Fibroblast of peridontal ligament (primary cell): ENCODE measurements around the gene NUS1.
"Not testable (repeated sequence)": the region's sequence is repeated elsewhere in the genome, so short reads cannot be mapped to it uniquely, and the experiment has no call there.

Experiments used
- DNase-seq: peaks from one replicate; pipeline ENCODE4 v3.0.0-alpha.2; 2010; ENCODE audit errors: extremely low read depth

The NUS1 gene

GRCh38 chr6:117711369-117711768, 36.1 kb downstream of the NUS1 start:
- no peak for DNase-seq

- DNase-seq, result no peak
These were observed 43.6 kb downstream of the NUS1 start for GRCh38 chr6:117718895-117719294.

GRCh38 chr6:117721520-117721919, 46.3 kb downstream of the NUS1 start:
- not testable (repeated sequence) for DNase-seq

GRCh38 chr6:117728626-117729025, 53.4 kb downstream of the NUS1 start:
- no peak for DNase-seq

GRCh38 chr6:117729613-117730012, 54.3 kb downstream of the NUS1 start:
- no peak for DNase-seq

DNA sequence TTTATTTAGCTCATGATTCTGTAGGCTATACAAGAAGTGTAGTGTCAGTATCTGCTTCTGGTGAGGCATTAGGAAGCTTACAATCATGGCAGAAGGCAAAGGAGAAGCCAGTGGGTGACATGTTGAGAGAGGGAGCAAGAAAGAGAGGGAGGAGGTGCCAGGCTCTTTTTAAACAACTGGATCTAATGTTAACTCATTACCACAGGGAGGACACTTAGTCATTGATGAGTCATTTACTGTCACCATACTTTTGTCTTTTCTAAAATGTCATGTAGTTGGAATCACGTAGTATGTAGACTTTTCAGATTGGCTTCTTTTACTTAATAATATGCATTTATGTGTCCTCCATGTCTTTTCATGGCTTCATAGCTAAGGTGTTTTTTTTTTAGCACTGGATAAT, 58.1 kb downstream of the NUS1 start:
- no peak for DNase-seq

- no peak for DNase-seq
These were observed 64.6 kb downstream of the NUS1 start for GRCh38 chr6:117739869-117740268.

- DNase-seq, result no peak
These were observed 65.3 kb downstream of the NUS1 start for GRCh38 chr6:117740605-117741004.

DNA sequence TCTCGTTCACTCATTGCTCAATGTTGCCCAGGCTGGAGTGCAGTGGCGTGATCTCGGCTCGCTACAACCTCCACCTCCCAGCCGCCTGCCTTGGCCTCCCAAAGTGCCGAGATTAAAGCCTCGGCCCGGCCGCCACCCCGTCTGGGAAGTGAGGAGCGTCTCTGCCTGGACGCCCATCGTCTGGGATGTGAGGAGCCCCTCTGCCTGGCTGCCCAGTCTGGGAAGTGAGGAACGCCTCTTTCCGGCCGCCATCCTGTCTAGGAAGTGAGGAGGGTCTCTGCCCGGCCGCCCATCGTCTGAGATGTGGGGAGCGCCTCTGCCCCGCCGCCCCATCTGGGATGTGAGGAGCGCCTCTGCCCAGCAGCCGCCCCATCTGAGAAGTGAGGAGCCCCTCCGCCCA, 75.4 kb downstream of the NUS1 start:
- not testable (repeated sequence) for DNase-seq
